Erythroblast (primary cell): Measurements from ENCODE around the gene WIPF1.

ENCODE experiments used
- GATA1 ChIP-seq: IDR thresholded peaks from 2 replicates; pipeline ENCODE4 v1.6.1; 2011; ENCODE audit warnings: low read depth, mild to moderate bottlenecking, control low read depth, low read length, moderate library complexity
- POLR2A ChIP-seq: IDR thresholded peaks from 2 replicates; pipeline ENCODE4 v1.6.1; 2011; ENCODE audit warnings: mild to moderate bottlenecking, low read length

DNA sequence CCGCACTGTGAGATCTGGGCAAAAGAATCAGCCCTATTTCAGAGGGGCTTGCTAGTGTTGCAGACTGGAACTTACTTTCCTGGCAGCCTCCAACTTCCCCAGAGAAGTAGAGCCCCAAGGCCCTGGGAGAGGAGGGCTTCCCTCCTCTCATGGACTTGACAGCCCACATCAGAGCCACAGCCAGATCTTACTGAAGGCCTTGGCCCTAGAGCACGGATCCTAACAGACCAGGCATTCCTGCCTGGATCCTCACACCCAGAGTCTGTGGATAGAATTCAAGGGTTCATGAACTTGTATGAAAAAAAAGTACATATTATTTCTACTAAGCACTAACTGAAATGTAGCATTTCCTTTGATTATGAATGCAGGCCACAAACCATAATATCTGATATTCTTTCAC lies 8.3 kb downstream of the WIPF1 start:
- TF ChIP-seq POLR2A: no peak
- TF ChIP-seq GATA1: no peak
